Mesothelial cell of epicardium (in vitro differentiated cells): Measurements from ENCODE around the gene RAPGEF4. TPM values are rescaled to one million over a fixed set of nuclear protein-coding genes. Genes with fewer than 3 reads are reported as not detected.

Experiments used
- DNase-seq, 2 experiments: peaks; one replicate each; pipeline ENCODE4 v3.0.0; 2021; ENCODE audit warnings: low spot score in 2 of 2; ENCODE audit not compliant: unreplicated experiment in 2 of 2
- H3K27ac Mint-ChIP-seq: 2 replicates; pipeline ENCODE4 v1.8.0; 2021; ENCODE audit warnings: mixed read lengths
- H3K27me3 Mint-ChIP-seq: 2 replicates; pipeline ENCODE4 v1.8.0; 2021; ENCODE audit warnings: low read depth, mixed read lengths
- H3K36me3 Mint-ChIP-seq: 2 replicates; pipeline ENCODE4 v1.8.0; 2021; ENCODE audit warnings: mixed read lengths
- H3K4me1 Mint-ChIP-seq: 2 replicates; pipeline ENCODE4 v1.8.0; 2021; ENCODE audit warnings: mixed read lengths
- H3K4me3 Mint-ChIP-seq: 2 replicates; pipeline ENCODE4 v1.8.0; 2021; ENCODE audit warnings: mild to moderate bottlenecking, moderate library complexity, mixed read lengths
- H3K9me3 Mint-ChIP-seq: 2 replicates; pipeline ENCODE4 v1.8.0; 2021; ENCODE audit warnings: mixed read lengths
- total RNA-seq: library from RNA; stranded (reverse); gene quantifications from 3 replicates; pipeline ENCODE4 v1.2.1, GENCODE V29; 2021
- TF ChIP-seq, protein P1 (sequence below): fragments of 200-600 bp; sonication (generic); IDR thresholded peaks from one replicate; pipeline ENCODE4 v1.5.0; 2021; ENCODE audit warnings: antibody characterized with exemption; ENCODE audit not compliant: unreplicated experiment

The RAPGEF4 gene
- total RNA-seq, 1 donor from 2014 or later = 24.7 TPM

DNA sequence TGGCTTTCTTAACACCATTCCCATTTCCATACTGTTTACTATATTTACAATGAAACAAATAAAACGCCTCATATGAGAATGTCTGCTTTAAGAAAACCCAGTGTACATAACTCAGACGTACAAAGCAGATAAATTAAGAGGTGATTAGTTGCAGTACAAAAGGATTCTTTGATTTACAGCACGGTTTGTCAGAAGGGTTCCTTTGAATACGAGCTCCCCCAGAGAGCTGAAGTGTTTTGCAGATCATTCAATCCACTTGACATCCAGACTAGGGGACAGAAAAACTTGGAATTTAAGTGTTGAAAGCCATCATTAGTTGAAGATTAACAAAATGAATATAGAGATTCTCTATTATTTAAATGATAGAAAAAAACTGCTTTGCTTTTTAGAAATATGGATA is 72.5 kb downstream of the RAPGEF4 start:
- peaks cover 24% of the 10 kb centered on the region for H3K4me1 Mint-ChIP-seq
- H3K9me3 Mint-ChIP-seq = peaks cover 7% of the 10 kb centered on the region
- TF ChIP-seq, protein P1, sequence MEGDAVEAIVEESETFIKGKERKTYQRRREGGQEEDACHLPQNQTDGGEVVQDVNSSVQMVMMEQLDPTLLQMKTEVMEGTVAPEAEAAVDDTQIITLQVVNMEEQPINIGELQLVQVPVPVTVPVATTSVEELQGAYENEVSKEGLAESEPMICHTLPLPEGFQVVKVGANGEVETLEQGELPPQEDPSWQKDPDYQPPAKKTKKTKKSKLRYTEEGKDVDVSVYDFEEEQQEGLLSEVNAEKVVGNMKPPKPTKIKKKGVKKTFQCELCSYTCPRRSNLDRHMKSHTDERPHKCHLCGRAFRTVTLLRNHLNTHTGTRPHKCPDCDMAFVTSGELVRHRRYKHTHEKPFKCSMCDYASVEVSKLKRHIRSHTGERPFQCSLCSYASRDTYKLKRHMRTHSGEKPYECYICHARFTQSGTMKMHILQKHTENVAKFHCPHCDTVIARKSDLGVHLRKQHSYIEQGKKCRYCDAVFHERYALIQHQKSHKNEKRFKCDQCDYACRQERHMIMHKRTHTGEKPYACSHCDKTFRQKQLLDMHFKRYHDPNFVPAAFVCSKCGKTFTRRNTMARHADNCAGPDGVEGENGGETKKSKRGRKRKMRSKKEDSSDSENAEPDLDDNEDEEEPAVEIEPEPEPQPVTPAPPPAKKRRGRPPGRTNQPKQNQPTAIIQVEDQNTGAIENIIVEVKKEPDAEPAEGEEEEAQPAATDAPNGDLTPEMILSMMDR = no peak
- no peak overlapping the region for H3K4me3 Mint-ChIP-seq
- no peak overlapping the region for H3K27ac Mint-ChIP-seq
- peaks cover 12% of the 10 kb centered on the region for H3K36me3 Mint-ChIP-seq
- no peak for DNase-seq
- no peaks in the 10 kb centered on the region for H3K27me3 Mint-ChIP-seq

DNA sequence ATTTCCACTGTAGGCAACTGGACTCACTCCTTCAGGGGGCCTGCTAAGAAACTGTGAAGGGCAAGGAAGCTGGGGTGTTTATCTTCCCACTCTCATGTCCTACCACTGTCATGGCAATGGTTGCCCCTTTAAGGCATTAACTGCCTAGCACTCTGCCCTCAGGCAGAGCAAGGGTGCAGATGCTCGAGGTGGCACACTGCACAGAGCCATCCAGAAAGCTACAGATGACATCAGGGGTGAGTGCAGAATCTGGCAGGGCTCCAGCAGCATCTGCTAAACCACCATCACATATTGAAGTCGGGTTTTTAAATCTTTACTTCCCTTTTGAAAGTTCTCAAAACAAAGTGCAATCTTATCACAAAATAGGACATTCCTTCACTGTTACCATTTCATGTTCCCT is 75.4 kb downstream of the RAPGEF4 start:
- Mint-ChIP-seq H3K4me1 (peaks cover 35% of the 10 kb centered on the region), H3K27ac (no peak overlapping the region), H3K9me3 (no peaks in the 10 kb centered on the region), H3K4me3 (no peak overlapping the region), H3K27me3 (no peaks in the 10 kb centered on the region), H3K36me3 (no peaks in the 10 kb centered on the region)
- TF ChIP-seq, protein P1 = no peak
- DNase-seq = no peak

DNA sequence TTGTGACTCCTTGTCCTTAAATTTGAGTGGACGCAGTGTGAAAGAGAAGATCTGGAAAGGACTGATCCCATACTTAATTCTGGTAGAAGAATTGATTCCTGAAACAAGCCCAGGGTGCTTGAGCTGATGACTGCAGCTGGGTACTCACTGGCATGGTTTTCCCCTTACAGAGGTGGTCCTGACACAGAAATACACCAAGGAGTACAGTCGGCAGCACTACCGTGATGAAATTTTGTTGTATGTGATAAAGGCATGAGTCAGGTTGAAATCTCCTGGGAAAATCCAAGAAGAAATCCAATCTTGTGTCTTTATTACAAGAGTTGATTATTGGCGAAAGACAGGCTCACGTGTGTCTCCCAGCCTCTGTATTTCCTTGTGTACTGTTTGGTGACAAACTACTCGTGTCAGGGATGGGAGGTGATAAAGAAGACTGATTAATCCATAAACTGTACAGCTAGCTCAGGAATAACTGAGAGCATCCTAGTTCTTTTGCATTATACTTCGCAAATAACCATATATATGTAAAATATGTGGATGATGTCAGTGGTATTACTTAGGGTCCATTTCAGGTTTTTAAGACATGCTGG is 76.6 kb downstream of the RAPGEF4 start:
- DNase-seq = no peak
- Mint-ChIP-seq H3K4me1 (peaks cover 29% of the 10 kb centered on the region), H3K4me3 (no peak overlapping the region), H3K36me3 (no peaks in the 10 kb centered on the region), H3K27ac (no peak overlapping the region), H3K27me3 (no peaks in the 10 kb centered on the region), H3K9me3 (peaks cover 1% of the 10 kb centered on the region)
- TF ChIP-seq, protein P1 = no peak

DNA sequence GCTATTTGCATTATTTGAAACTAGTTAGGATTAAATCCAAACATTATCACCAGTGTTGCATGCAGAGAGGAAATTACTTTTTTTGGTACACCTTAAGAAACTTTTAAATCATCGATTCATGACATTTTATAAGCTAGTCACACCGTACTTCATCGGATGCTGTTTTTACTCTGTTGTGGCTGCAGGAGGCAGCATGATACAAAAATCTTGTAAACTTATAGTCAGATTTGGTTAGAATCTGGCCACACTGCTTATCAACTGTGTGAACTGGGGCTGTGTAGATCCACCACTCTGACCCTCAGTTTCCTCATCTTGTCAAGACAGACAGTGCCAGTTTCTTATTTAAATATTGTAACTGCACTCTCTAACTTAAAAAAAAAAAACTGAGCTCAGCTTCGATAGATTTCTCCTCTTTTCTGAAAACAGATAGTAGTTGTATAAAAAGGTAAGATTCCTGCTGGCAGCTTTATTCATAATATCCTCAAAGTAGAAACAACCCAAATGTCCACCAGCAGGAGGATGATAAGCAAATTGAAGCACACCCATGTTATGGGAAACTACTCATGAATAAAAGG is 77.8 kb downstream of the RAPGEF4 start:
- no peak for DNase-seq
- H3K27ac Mint-ChIP-seq = no peak overlapping the region
- H3K36me3 Mint-ChIP-seq = no peaks in the 10 kb centered on the region
- H3K27me3 Mint-ChIP-seq = no peaks in the 10 kb centered on the region
- peaks cover 22% of the 10 kb centered on the region for H3K4me1 Mint-ChIP-seq
- TF ChIP-seq, protein P1 = no peak
- no peak overlapping the region for H3K4me3 Mint-ChIP-seq
- H3K9me3 Mint-ChIP-seq = peaks cover 4% of the 10 kb centered on the region

- TF ChIP-seq, protein P1 = no peak
- no peak overlapping the region for H3K4me3 Mint-ChIP-seq
- H3K4me1 Mint-ChIP-seq = peaks cover 35% of the 10 kb centered on the region
- no peaks in the 10 kb centered on the region for H3K27me3 Mint-ChIP-seq
- DNase-seq = no peak
- peaks cover 4% of the 10 kb centered on the region for H3K9me3 Mint-ChIP-seq
- H3K36me3 Mint-ChIP-seq = no peaks in the 10 kb centered on the region
- no peak overlapping the region for H3K27ac Mint-ChIP-seq
Observed at GRCh38 chr2:172817411-172817810, 81.8 kb downstream of the RAPGEF4 start.
